ENCODE measurements around the gene NOTUM. TPM values are rescaled to one million over a fixed set of nuclear protein-coding genes. Genes with fewer than 3 reads are reported as not detected.
A peak's percentile ranks its signal among the peaks of the same experiment; 100 is the strongest.

NOTUM gene
- total and polyA plus RNA-seq, 10 of the 15 experiments (the other 5 are each of a cell fraction or from before 2014, with no cell fraction given): 0.04 to 0.13 TPM; not detected in 8

- TF ChIP-seq E2F8 (IDR thresholded peaks at IDR 0.05; ENCODE audit: low read depth, partially characterized antibody) (no peak), FOS (IDR thresholded peaks at IDR 0.05; ENCODE audit: borderline replicate concordance, extremely low read depth, insufficient read length) (no peak), YBX1 (IDR thresholded peaks at IDR 0.05) (no peak), TBL1XR1 (IDR thresholded peaks at IDR 0.05; ENCODE audit: low read depth, low read length) (no peak), BHLHE40 (IDR thresholded peaks at IDR 0.05; ENCODE audit: borderline replicate concordance in 1 of 2, low read depth in 2 of 2, low read length in 1 of 2) (peak; percentile 80 to 93), SMAD5 (IDR thresholded peaks at IDR 0.05; ENCODE audit: low read depth) (no peak), NR2F1 (conservative IDR thresholded peaks at IDR 0.05) (peak; percentile 98), CHD2 (IDR thresholded peaks at IDR 0.05; ENCODE audit: borderline replicate concordance, low read depth, low read length) (no peak), E2F4 (IDR thresholded peaks at IDR 0.05; ENCODE audit: low read depth, low read length) (no peak), NBN (IDR thresholded peaks at IDR 0.05) (peak; percentile 20; the same call in 1 of the 2 replicates), SREBF2 (IDR thresholded peaks at IDR 0.05; ENCODE audit: low read length) (no peak), POU2F2 (IDR thresholded peaks at IDR 0.05; ENCODE audit: borderline replicate concordance, low read depth, low read length) (no peak), PAX8 (IDR thresholded peaks at IDR 0.05) (no peak), BCLAF1 (IDR thresholded peaks at IDR 0.05) (no peak), ZZZ3 (IDR thresholded peaks at IDR 0.05; ENCODE audit: control insufficient read depth, insufficient read length, low read depth) (no peak), ATF3 (IDR thresholded peaks at IDR 0.05; ENCODE audit: borderline replicate concordance, extremely low read depth, low read depth, low read length) (no peak), HDGF (IDR thresholded peaks at IDR 0.05) (no peak), CREM (IDR thresholded peaks at IDR 0.05; ENCODE audit: low read depth) (peak; percentile 10; the same call in 1 of the 2 replicates), MYC (IDR thresholded peaks at IDR 0.05; ENCODE audit: insufficient read depth, insufficient read length, insufficient replicate concordance, low read length, severe bottlenecking) (no peak)
- TF ChIP-seq, protein P1, sequence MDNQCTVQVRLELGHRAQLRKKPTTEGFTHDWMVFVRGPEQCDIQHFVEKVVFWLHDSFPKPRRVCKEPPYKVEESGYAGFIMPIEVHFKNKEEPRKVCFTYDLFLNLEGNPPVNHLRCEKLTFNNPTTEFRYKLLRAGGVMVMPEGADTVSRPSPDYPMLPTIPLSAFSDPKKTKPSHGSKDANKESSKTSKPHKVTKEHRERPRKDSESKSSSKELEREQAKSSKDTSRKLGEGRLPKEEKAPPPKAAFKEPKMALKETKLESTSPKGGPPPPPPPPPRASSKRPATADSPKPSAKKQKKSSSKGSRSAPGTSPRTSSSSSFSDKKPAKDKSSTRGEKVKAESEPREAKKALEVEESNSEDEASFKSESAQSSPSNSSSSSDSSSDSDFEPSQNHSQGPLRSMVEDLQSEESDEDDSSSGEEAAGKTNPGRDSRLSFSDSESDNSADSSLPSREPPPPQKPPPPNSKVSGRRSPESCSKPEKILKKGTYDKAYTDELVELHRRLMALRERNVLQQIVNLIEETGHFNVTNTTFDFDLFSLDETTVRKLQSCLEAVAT (IDR thresholded peaks at IDR 0.05): peak; percentile 91
- TF ChIP-seq, protein P2, sequence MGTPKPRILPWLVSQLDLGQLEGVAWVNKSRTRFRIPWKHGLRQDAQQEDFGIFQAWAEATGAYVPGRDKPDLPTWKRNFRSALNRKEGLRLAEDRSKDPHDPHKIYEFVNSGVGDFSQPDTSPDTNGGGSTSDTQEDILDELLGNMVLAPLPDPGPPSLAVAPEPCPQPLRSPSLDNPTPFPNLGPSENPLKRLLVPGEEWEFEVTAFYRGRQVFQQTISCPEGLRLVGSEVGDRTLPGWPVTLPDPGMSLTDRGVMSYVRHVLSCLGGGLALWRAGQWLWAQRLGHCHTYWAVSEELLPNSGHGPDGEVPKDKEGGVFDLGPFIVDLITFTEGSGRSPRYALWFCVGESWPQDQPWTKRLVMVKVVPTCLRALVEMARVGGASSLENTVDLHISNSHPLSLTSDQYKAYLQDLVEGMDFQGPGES (IDR thresholded peaks at IDR 0.05): no peak
Observed at GRCh38 chr17:81926451-81927151, 34.4 kb downstream of the NOTUM start (continued).
